NCI-H1417 (cell line): ENCODE data around the gene PODN.

Experiments
- DNase-seq, 3 experiments: peaks; one replicate each; lab custom pipeline; 2025; lab: John Stamatoyannopoulos, UW

Gene PODN

DNA sequence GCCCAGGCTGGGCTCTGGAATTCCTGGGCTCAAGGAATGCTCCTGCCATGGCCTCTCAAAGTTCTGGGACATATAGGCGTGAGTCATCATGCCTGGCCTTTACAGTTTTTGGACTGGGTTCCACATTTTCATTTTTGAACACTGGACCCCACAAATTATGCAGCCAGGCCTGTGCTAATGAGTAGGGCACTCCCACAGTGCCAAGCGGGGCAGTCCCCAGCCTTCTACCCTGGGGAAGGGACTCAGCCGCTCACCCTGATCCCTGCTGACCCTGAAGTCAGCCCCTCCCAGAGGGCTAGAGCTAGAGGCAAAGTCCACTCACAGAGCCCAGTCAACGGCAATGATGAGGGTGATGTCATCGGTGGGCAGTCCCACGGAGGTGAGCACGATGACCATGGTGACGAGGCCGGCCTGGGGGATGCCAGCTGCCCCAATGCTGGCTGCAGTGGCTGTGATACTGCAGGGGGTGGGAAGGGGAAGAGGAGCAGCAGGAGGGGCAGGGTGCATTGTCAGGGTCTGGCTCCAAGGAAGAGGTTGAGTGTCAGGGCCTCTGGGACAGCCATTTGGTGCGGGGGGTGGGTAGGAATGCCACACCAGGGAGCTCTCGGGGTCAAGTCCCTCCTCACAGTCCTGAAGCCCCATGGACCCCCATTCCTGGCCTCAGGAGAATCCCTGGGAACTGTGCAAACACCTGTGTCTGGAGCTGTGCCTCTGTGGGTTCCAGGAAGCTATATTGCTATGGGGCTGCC, 27.6 kb downstream of the PODN start:
- DNase-seq = no peak

DNA sequence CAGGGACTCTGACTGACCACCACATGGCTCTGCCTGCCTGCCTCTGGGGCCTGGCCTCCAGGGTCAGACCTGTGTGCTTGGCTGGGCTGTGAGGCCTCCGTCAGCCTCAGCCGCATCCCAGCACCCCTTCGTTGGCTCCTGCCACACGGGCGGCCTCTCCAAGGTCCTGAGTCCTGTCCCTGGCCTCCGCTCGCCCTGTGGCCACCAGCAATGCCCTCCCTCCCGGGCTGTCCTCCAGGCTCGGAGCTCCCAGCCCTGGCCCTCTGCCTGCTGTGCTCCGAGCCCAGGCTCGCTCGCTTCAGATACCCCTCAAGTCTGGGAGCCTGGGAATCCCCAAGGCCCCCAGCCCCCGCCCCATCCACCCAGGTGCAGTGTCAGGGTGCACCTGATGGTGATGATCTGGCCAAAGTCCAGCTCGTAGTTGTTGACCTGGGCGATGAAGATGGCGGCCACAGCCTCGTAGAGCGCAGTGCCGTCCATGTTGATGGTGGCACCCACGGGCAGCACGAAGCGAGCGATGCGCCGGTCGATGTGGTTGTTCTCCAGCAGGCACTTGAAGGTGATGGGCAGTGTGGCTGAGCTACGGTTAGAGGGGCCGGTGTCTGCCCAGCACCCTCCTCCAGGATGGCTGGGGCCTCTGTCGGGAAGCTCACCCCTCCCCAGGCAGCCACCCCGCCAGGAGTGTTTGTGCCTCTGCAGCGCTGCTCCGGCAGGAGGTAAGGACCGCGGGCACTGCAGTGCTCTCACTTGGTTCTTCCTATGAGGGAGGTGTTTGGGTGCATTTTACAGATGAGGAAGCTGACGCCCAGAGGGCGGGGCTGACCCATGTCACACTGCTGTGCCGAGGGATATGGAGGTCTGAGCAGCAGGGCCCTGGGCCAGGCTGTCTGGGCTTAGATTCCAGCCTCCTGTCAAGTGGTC, 28.5 kb downstream of the PODN start:
- no peak for DNase-seq

DNA sequence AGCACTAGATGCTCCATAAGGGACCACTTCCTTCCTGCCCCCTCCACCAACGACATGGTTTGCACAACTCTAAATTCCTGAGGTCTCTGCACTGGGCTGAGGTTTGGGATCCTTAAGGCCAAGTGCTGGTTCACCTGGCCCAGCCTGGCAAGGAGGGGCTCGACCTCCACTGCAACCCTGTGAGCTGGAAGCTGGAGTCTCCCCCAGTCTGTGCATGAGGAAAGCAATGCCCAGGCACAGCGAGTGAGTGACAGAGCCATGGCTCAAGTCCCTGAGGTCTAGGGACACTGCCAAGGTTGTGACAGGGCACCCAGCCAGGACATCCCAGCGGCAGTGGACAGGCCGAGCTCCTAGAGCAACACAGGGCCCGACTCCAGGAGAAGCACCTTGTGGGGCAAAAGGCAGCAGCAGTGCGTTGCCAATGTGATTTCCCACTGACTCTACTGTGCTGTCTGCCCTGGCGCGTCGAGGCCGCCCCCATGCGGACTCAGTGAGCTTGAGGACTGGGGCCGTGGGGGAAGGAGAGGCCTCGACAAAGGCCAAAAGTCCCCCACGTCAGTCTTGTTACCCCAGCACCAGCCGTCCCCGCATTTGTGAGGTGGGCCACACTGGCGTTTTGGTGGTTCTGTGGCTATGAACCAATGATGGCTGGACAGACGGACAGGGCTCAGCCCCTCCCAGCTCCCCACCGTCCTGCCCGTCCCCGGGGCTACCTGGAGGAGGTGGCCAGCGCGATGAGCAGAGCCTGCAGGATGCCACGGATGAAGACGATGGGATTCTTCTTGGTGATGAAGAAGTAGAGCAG, 30.0 kb downstream of the PODN start:
- no peak for DNase-seq

DNA sequence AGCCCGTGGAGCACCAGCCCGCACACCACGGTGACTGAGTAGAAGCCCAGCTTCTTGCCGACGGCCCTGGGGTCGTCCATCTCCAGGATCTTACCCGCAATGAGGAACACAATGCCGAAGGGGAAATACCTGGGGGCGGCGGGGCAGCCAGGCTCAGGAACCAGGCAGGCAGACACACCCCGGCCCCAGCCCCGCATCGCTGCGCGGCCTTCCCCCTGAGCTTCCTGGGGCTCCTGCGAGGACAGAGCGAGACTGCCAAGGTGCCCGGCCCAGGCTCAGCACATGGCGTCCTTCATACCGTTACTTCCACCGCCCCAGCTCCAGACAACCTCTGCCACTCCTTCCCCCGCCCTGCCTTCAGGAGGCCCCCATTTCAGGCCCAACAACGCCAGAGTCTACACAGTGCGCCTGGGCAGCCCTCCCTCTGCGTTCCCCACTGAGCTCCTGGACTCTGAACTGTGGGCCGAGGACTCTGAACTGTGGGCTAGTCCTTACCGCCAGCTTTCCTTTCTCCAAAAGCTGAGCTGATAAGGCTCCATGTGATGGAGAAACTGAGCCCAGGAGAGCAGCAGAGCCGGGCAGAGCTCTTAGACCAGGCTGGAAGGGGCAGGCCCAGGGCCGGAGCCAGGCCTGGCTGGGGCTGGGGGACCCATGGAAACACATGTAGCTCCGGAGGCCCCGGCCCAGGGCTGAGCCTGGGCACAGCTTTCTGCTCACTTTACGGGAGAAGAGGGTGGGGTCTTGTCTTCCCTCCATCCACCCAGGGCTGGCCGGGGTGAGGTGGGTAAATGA, 30.8 kb downstream of the PODN start:
- no peak for DNase-seq

DNA sequence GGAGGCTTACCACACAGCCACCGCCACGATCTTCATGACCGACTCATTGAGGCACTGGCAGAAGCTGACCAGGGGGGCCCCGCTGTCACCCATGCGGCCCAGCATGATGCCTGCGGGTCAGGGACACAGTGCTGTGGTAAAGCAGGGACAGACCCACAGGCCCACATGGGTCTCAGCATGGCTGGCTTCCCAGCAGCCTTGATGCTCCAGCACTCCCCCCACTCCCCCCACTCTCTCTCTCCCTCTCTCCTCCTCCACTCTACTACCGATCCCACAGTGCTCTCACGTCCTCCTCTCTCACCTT, 31.4 kb downstream of the PODN start:
- no peak for DNase-seq

DNA sequence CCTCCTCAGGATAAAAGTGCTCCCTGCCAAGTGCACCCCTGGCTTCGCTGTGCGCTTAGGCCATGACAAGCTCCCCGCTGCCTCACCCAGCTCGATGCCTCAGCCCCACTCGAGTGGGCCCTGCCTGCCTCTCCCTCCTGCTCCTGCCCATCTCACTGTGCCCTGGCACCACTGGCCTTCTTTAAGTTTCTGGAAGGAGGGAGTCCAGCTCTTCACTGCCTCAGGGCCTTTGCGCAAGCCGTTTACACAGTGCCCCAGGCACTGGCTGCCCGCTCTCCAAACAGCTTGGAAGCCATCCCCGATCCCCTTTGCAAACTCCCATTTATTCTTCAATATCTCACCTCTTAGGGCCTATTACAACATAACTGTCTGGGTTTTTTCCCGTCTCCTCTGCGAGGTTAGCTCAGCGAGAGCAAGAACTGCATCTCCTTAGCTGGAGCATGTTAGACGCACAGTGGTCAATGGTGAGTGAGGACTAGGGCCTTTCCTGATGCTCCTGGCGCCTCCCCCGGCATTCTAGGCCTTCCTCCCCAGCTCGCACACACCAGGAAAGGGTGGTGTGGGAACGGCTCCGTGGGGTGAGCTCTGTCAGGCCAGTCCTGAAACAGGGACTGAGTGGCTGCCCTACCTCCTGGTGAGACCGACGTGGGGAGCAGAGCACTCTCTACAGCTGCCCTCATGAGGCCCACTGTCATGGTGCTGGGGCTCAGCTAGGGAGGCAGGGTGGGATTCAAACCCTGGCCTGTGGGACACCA, 31.9 kb downstream of the PODN start:
- no peak for DNase-seq

DNA sequence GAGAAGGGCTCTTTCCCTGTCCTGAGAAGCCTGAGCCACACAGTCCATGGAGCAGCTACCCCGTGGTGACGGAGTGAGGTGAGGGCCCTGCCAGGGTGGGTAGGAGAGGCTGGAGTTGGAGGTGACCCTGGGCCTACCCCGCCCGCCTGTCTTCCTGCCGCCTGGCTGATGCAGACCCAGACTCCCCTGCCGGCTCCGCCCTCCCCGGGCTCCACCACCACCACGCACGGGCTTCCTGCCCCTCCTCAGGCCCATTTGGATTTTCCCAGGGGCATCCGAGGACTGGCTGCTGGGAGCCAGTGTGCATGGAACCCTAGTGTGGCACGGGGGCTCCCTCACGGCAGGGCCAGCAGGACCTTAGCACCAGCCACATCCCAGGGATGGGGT, 32.5 kb downstream of the PODN start:
- no peak for DNase-seq

DNA sequence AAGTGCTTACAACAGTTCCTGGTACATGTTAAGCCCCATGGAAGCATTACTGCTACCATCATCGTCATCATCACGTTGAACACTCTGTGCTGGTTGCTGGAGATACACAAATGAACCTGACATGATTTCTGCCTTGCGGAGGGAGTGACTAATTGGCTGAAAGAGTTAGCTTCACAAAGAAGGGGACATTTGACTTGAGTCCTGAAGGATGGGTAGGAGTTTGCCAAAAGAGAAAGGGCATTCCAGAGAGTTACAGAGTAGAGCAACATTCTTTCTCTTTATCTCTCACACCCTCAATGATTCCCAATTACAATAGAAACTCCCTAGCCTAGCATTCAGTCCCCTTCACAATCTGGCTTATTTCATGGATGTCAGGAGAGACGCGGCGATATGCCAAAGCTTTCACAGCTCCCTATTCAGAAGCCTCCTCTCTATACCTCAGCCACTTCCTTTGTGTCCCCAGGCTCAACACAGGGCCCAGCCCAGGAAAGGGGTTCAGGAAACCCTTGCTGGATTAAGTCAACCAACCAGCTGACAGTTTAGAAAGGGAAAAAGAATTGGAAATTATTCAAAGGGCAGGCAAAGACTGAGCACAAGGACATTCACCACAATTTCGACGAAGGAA, 42.4 kb downstream of the PODN start:
- DNase-seq = no peak

DNA sequence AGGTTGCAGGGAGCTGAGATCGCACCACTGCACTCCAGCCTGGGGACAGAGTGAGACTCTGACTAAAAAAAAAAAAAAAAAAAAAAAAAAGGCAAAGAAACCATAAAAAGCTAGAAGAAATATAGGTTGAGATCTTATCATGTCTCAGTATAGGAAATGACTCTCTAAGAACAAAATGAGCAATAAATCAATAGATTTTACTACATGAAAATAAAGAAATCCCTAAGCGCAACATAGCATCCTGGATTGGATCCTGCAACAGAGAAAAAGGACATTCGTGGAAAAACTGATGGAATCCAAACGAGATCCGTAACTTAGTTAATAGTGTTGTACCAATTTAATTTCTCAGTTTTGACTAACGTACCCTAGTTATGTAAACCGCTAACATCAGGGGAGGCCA, 45.1 kb downstream of the PODN start:
- DNase-seq = no peak

DNA sequence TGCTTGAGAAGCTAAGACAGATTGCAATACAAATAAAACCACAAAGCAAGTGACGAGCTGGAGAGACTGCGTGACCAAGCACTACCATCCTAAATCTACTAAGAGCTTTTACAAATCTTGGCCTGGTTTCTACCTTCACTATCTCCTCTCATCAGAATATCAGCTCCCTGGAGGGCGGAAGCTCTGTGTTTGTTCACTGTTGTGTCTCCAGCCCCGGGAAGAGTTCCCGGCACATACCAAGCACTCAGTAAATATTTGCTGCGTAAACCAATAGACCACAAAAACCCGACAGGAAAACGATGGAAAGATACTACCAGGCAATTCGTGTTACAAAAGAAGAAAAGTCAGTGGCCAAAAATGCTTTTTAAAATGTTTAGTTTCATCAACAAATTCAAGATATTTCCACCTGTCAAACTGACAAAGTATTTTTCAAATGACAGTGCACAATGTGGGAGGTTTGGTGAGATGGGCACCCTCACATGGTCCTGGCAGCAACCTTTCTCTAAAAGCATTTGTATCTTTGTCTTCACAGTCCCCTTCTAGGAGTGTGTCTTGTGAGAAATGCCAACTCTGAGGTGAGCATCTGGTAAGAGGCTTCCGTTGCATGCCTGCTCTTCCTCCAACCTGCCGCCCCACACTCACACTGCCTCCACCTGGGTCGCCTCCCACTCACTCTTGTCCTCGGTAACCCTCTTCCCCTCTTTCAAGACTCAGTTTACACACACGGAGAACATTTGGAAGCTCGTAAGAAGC, 45.7 kb downstream of the PODN start:
- peak in 1 of 3 experiments; percentile 9 for DNase-seq

DNA sequence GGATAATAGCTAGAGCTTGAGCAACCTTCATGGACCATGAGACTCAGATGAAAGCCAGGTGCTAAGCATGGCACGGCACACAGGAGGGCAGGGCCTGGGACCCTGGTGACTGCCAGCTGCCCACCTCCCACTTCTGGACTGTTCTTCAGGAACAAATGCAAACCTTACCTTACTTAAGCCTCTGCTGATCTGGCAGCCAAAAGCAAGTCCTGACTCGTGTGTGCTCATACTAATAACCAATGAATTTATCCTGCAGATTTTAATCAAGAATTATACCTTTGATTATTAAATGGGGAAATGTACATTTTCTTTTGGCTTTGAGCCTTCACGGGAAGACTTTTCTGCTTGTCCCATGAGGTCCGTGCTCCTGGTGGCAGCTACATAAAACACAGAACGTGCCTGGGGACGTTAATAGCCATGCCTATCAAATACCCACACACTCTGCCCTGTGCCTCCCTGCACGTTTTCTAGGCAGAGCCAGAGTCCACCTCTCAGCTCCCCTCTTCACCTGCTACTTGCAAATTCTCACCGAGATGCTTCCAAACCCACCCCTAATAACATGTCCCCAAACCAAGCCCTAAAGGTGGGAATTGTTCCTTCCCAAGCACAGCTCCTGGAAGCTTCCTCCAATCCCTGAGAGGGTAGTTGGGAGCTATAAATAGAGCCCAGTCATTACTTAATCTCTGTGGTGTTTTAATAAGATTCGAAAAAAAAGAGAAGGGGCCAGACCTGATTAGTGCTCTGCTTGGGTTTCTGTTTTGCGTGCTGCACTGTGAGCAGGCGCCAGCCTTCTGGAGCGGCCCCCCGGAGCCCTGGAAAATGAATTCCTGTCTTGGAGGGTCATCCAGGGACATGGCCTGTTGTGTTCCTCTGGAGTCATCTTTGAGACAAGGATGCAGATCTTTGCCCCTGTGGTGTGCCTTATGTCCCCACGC, 46.9 kb downstream of the PODN start:
- DNase-seq = peak in 1 of 3 experiments; percentile 8

DNA sequence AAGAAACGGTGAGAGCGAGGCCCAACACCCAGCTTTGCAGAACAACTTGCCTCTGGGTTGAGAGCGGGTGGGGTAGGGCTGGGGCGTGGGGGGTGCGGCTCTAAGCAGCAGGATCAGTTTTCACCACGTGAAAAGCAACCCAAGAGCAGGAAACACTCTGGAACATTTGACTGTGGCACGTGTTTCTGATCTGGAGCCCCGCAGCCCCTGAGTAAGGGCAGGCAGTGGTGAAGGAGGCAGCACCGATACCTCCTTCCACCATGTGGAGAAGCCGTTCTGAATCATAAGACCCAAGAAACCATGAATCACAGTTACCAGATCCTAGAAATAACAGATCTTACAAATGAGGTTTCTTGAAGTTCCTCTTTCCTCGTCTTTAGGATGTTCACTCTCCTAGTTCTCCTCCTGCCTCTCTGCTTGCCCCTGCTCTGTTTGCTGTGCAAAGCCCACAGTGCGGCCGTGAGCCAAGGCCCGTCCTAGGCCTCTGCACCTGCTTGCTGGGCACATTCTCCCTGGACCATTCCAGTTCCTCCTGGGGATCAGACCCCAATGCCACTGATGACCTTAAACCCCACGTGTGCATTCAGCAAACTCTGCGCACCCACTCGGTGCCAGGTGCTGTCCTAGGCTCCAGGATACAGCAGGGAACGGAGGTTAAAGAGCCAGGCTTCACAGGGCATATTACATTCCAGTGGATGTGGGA, 48.5 kb downstream of the PODN start:
- no peak for DNase-seq

DNA sequence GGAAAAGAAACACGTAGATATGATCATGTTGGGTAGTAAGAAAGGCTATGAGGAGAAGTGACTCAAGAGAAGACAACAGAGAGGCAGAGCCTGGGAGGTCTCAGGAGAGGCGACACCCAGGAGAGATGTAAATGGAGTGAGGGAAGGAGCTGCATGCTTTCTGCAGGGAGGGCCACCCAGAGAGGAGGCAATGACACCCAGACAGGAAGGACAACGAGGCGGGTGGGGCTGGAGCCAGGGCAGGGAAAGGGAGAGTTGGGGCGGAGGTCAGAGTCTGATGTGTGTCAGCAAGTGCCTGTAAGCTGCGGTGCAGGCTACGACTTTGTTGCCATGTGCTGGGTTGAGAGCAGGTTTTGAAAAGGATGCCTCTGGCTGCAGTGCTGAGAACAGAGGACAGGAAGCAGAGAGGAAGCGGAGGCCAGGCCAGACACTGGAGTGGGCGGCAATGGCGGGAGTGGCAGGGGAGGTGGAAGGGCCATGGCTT, 49.1 kb downstream of the PODN start:
- DNase-seq = no peak

DNA sequence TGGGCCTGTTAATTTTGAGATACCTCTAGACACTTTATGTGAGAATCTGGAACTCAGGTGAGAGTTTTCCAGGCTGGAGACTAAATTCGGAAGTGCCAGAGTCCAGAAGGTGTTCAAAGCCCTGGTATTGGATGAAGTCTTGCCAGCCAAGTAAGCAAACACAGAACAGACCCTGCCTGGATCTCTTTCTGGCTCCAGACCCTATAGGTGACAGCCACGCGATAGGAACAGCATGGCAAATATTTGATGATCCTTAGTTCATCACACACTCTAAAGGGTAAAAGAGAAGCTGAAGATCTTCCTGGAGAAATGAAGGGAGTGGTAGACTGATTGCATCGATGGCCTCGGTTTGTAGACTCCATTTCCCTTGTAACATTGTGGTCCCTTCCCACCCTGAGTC, 49.7 kb downstream of the PODN start:
- no peak for DNase-seq

DNA sequence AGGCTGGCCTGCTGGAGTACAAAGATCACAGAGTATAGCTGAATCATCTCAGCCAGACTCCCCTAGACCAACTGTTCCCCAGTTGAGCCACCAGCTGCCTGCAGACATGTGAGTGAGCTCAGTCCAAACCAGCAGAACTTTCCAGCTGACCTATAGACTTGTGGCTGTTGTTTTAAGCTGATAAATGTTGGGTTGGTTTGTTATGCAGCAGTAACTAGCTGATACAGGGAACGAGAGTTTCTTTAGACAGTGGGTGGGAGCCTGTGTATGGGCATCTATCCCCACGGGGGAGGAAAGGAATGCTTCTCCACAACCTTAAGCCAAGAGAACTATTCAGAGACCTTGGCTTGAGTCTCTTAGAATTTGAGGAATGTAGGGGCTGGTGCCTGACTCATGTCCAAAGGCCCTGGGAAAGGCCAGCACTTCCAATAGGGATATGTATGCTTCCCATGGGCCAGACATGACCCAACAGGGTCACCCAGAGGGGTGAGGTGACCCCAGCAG, 50.3 kb downstream of the PODN start:
- no peak for DNase-seq

DNA sequence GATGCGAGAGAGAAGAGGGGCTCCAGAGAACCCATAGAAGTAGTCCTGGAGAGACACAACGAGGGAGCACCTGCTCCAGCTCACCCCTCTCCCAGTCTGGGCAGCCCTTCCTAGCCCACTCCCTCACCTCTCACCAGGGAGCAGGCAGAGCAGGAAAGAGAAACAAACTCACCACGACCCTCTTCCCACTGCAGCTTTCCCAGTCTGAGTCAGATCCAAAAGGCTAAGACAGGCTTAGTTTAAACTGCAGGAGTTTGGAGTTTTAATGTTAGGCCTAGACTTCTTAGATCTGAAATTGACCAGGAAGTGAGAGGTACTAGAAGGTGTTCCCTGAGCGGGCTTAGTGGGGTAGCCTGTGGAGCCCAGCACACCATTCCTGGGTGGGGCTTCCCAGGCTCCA, 50.8 kb downstream of the PODN start:
- DNase-seq = no peak

DNA sequence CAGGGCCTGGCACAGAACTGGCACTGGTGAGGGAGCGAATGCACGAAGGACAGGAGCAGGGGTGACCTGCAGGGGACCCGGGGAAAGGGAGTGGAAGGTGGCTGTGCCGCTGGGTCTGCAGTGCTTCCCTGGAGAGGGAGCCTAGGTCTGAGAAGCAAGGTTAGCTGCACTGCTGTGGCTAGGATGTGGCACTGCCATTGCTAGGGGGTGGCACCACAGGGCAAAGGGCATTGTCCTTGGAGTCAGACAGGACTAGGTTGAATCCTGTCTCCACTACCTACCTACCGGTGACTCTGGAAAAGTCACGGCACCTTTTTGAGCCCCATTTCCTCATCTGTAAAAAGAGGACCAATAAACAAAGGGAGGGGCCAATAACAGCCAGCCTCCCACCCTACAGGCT, 52.1 kb downstream of the PODN start:
- no peak for DNase-seq
